ENCODE results near the gene PHF21A.

The PHF21A gene

GRCh38 chr11:45922425-45923082 lies 198.7 kb downstream of the PHF21A start, which contains the start of gene LARGE2:
Gene LARGE2, plus strand, starts transcription at chr11:45922656. Its CDS starts 227 bp downstream, at chr11:45922883.
- no peak for DNase-seq (ENCODE audit: extremely low read depth in 1 of 2, low read depth in 1 of 2)

GRCh38 chr11:45921561-45922424 lies 199.5 kb downstream of the PHF21A start:
- no peak for DNase-seq (ENCODE audit: extremely low read depth in 1 of 2, low read depth in 1 of 2)

GRCh38 chr11:45920531-45921477 lies 200.4 kb downstream of the PHF21A start:
- DNase-seq (ENCODE audit: extremely low read depth in 1 of 2, low read depth in 1 of 2) = no peak

GRCh38 chr11:45919806-45920530 lies 201.3 kb downstream of the PHF21A start:
- DNase-seq (ENCODE audit: extremely low read depth in 1 of 2, low read depth in 1 of 2) = no peak

- no peak for DNase-seq (ENCODE audit: extremely low read depth in 1 of 2, low read depth in 1 of 2)
Measured at GRCh38 chr11:45918962-45919675, 202.1 kb downstream of the PHF21A start.

- peak in 1 of 2 donors; percentile 40 for DNase-seq (ENCODE audit: extremely low read depth in 1 of 2, low read depth in 1 of 2)
Measured at GRCh38 chr11:45918331-45918941, 202.8 kb downstream of the PHF21A start.

- peak; percentile 86 to 88 for DNase-seq (ENCODE audit: extremely low read depth in 1 of 2, low read depth in 1 of 2)
Measured at GRCh38 chr11:45917623-45918330, 203.5 kb downstream of the PHF21A start, which contains the start of gene PEX16. Gene PEX16, minus strand, starts transcription at chr11:45917877. Its CDS starts 66 bp downstream, at chr11:45917811.

GRCh38 chr11:45917286-45917622 lies 204.0 kb downstream of the PHF21A start:
- DNase-seq (ENCODE audit: extremely low read depth in 1 of 2, low read depth in 1 of 2) = no peak

GRCh38 chr11:45915446-45915845 lies 205.8 kb downstream of the PHF21A start:
- no peak for DNase-seq (ENCODE audit: extremely low read depth in 1 of 2, low read depth in 1 of 2)

GRCh38 chr11:45913942-45914635 lies 207.2 kb downstream of the PHF21A start:
- no peak for DNase-seq (ENCODE audit: extremely low read depth in 1 of 2, low read depth in 1 of 2)

- no peak for DNase-seq (ENCODE audit: extremely low read depth in 1 of 2, low read depth in 1 of 2)
Measured at GRCh38 chr11:45913514-45913913, 207.7 kb downstream of the PHF21A start.

GRCh38 chr11:45910623-45911022 lies 210.6 kb downstream of the PHF21A start:
- no peak for DNase-seq (ENCODE audit: extremely low read depth in 1 of 2, low read depth in 1 of 2)

GRCh38 chr11:45909594-45910475 lies 211.4 kb downstream of the PHF21A start:
- no peak for DNase-seq (ENCODE audit: extremely low read depth in 1 of 2, low read depth in 1 of 2)

GRCh38 chr11:45907911-45908370 lies 213.3 kb downstream of the PHF21A start:
- no peak for DNase-seq (ENCODE audit: extremely low read depth in 1 of 2, low read depth in 1 of 2)

GRCh38 chr11:45906965-45907611 lies 214.2 kb downstream of the PHF21A start, which contains the start of gene FREY1:
Gene FREY1, minus strand, starts transcription at chr11:45907271. Its CDS starts 26 bp downstream, at chr11:45907245.
- no peak for DNase-seq (ENCODE audit: extremely low read depth in 1 of 2, low read depth in 1 of 2)

- no peak for DNase-seq (ENCODE audit: extremely low read depth in 1 of 2, low read depth in 1 of 2)
Measured at GRCh38 chr11:45906096-45906682, 215.1 kb downstream of the PHF21A start.
